Ovary (tissue), 3 donors: ENCODE measurements around the gene ZP3.
"Not testable (repeated sequence)": the region's sequence is repeated elsewhere in the genome, so short reads cannot be mapped to it uniquely, and the experiment has no call there.

Experiments used
- CTCF ChIP-seq, 3 donors: fragments of 450-650 bp in 2 of 3; fragments of 200-600 bp in 1 of 3; IDR thresholded peaks; one replicate each; pipeline versions ENCODE4 v1.5.1 to v1.8.0; 2016 to 2022; ENCODE audit warnings: antibody characterized with exemption in 3 of 3, mild to moderate bottlenecking in 1 of 3
- EP300 ChIP-seq: sonication (generic); formaldehyde crosslinking; IDR thresholded peaks from one replicate; pipeline ENCODE4 v1.6.1; 2017; ENCODE audit warnings: antibody characterized with exemption
- donor health status: DM: no; HTN: no; CAD: no.

GRCh38 chr7:76440404-76440803 lies 15.7 kb downstream of the ZP3 start:
- not testable (repeated sequence) for TF ChIP-seq CTCF (IDR thresholded peaks at IDR 0.05); EP300
